Upper lobe of right lung (tissue), 1 donor: ENCODE measurements around the gene BID. TPM values are rescaled to one million over a fixed set of nuclear protein-coding genes. Genes with fewer than 3 reads are reported as not detected.

ENCODE experiments used
- ATAC-seq: fragments of 200-7000 bp; cut with Tn5 transposase; one replicate; pipeline ENCODE4 v1.9.1; 2020; ENCODE audit warnings: mild to moderate bottlenecking, moderate library complexity
- DNase-seq: peaks from one replicate; pipeline ENCODE4 v3.0.0-alpha.2; 2020
- H3K27ac ChIP-seq: fragments of 200-600 bp; one replicate; pipeline ENCODE4 v1.8.0; 2022
- H3K27me3 ChIP-seq: fragments of 200-600 bp; one replicate; pipeline ENCODE4 v1.8.0; 2022; ENCODE audit warnings: mild to moderate bottlenecking
- H3K36me3 ChIP-seq: fragments of 200-600 bp; one replicate; pipeline ENCODE4 v1.8.0; 2022
- H3K4me1 ChIP-seq: fragments of 200-600 bp; one replicate; pipeline ENCODE4 v1.8.0; 2022
- H3K4me3 ChIP-seq: fragments of 200-600 bp; one replicate; pipeline ENCODE4 v1.8.0; 2022; ENCODE audit warnings: mild to moderate bottlenecking
- H3K9me3 ChIP-seq: fragments of 200-600 bp; one replicate; pipeline ENCODE4 v1.8.0; 2022
- intact Hi-C: fragments of 100-400 bp; cut with DNase I; formaldehyde crosslinking; loops from one replicate; pipeline ENCODE4 v1.11.0; 2022
- long read RNA-seq: library from polyadenylated mRNA; unstranded; transcript quantifications from one replicate; pipeline ENCODE4 v2.0.0, GENCODE V29; 2021
- total RNA-seq: library from RNA; stranded (reverse); fragmentation: NEBNext Ultra II Directional; extraction: Animal tissue kit (Norgen Biotek cat#: 25700); gene quantifications from one replicate; pipeline ENCODE4 v1.2.1, GENCODE V29; 2021
- TF ChIP-seq, protein P1 (sequence below): fragments of 200-600 bp; IDR thresholded peaks from one replicate; pipeline ENCODE4 v1.8.0; 2022; ENCODE audit warnings: antibody characterized with exemption
- donor health status: DM: no; HTN: yes; CAD: no; lungs with severe emphysema.

Gene BID
- total RNA-seq, result 22.8 TPM
- long read RNA-seq, transcript BID-215 (6 exons, 2,199 nt), result major isoform, 33 of 40 reads
- long read RNA-seq, partial matches to known transcripts, result 0 of 40 reads
- long read RNA-seq, other reads (novel, unspliced or antisense), result 1 of 40 reads

DNA sequence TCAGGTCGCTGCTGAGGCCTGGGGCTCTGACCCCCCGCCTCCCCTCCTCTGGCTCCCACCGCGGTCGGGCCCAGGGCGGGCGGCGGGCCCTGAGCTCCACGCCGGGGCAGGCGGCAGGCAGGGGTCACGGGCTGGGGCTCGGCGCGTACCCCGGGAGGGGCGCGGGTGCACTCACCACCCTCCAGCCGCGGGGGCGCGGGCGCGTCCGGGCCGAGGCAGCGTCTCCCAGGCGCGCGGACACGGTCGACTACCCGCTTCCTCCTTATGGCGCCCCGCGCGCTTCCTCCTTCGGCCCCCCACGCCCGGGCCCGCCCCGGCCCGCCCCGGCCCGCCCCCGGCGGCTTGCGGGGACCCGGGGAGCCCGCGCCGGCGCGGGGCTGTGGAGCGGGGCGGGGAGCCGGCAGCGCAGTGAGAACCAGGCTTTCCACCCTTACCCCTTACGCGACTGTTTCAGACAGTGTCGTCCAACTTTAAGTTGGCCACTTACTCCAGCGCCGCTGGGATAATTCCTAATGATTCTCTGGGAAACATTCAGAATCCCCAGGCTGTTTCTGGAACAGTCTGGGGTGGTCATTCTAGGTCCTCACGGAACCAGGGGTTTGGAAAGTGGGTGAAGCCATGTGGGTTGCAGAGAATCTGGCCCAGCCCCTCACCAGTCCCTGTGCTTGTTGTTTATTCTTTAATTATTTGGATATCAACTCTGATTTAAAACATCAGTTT is at the start of gene BID:
BID (minus strand) TSS at position 264 of the 720 bp plus-strand sequence. CDS start 24,353 bp downstream, outside the sequence.
- Histone ChIP-seq H3K4me1 (peaks cover 25% of the 10 kb centered on the region), H3K36me3 (no peaks in the 10 kb centered on the region), H3K4me3 (peak within 1 kb of the TSS; percentile 69), H3K27me3 (no peaks in the 10 kb centered on the region), H3K27ac (peak within 1 kb of the TSS; percentile 70), H3K9me3 (no peaks in the 10 kb centered on the region)
- DNase-seq (peak; percentile 86), ATAC-seq (peak; percentile 70)
- TF ChIP-seq, protein P1, sequence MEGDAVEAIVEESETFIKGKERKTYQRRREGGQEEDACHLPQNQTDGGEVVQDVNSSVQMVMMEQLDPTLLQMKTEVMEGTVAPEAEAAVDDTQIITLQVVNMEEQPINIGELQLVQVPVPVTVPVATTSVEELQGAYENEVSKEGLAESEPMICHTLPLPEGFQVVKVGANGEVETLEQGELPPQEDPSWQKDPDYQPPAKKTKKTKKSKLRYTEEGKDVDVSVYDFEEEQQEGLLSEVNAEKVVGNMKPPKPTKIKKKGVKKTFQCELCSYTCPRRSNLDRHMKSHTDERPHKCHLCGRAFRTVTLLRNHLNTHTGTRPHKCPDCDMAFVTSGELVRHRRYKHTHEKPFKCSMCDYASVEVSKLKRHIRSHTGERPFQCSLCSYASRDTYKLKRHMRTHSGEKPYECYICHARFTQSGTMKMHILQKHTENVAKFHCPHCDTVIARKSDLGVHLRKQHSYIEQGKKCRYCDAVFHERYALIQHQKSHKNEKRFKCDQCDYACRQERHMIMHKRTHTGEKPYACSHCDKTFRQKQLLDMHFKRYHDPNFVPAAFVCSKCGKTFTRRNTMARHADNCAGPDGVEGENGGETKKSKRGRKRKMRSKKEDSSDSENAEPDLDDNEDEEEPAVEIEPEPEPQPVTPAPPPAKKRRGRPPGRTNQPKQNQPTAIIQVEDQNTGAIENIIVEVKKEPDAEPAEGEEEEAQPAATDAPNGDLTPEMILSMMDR, result no peak
- intact Hi-C loops, result no loop called here

DNA sequence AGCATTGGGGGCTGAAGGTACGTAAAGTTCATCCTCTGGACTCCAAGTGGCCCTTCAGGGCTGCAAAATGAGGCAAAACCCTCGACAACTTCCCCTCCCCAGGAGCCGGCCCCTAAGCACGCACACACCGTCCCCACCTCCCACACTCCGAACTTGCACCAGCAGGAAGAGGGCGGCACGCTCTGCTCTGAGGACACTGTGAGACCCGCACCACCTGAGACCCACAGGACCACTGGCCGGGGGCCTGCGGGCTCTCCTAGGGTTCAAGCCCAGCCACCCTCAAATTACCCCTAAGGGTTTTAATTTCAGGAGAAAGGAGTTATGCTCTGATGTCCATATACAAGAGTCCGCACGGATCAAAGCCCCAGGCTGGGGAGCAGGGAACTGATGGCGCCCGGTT is 49.7 kb upstream of the BID start:
- ATAC-seq (no peak), DNase-seq (no peak)
- Histone ChIP-seq H3K9me3 (no peaks in the 10 kb centered on the region), H3K4me1 (no peaks in the 10 kb centered on the region), H3K36me3 (peaks cover 10% of the 10 kb centered on the region), H3K27me3 (no peaks in the 10 kb centered on the region), H3K27ac (no peak overlapping the region), H3K4me3 (no peak overlapping the region)
- intact Hi-C loops, result no loop called here
- TF ChIP-seq, protein P1, result no peak

DNA sequence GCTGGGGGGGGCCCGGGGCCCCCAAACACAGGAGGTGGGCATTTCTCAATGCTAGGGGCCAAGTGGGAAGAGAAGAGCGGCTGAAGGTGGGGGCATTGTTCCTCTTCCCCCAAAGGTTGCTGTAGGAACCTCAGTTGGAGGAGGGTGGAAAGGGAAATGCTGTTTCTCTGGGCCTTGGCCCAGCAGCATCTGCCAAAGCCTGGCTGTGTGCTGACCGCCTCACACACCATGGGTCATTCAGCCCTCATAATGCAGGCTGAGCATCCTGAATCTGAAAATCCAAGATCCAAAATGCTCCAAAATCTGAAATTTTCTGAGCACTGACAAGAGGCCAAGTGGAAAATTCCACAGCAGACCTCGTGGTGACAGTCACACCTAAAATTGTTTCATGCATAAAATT is 49.0 kb upstream of the BID start:
- intact Hi-C loops, result no loop called here
- TF ChIP-seq, protein P1, result no peak
- Histone ChIP-seq H3K4me3 (no peak overlapping the region), H3K9me3 (no peaks in the 10 kb centered on the region), H3K27ac (no peak overlapping the region), H3K27me3 (no peaks in the 10 kb centered on the region), H3K4me1 (no peaks in the 10 kb centered on the region), H3K36me3 (peaks cover 10% of the 10 kb centered on the region)
- DNase-seq (no peak), ATAC-seq (no peak)

DNA sequence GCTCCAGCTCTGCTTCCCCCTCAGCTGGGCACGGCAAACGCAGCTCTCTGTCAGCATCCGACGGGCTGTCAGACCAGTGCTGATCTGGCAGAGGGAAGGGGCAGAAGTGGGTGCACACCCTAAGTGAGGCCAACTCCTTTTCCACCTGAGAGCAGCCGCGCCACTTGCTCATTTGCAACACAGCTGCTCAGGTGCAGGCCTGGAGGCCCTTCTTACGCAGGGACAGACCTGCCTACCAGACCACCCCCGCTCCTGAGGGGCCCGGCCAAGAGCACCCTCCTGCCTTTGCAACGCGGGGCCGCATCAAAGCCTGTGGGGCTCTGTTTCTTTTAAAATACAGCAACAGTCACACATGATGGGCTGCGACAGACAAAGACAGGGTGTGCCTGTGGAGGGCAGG is 47.8 kb upstream of the BID start:
- TF ChIP-seq, protein P1, result no peak
- H3K27me3 ChIP-seq, result no peaks in the 10 kb centered on the region
- H3K36me3 ChIP-seq, result peaks cover 10% of the 10 kb centered on the region
- no peak for ATAC-seq
- no peaks in the 10 kb centered on the region for H3K4me1 ChIP-seq
- intact Hi-C loops, result no loop called here
- H3K4me3 ChIP-seq, result no peak overlapping the region
- H3K9me3 ChIP-seq, result no peaks in the 10 kb centered on the region
- H3K27ac ChIP-seq, result no peak overlapping the region
- DNase-seq, result no peak

DNA sequence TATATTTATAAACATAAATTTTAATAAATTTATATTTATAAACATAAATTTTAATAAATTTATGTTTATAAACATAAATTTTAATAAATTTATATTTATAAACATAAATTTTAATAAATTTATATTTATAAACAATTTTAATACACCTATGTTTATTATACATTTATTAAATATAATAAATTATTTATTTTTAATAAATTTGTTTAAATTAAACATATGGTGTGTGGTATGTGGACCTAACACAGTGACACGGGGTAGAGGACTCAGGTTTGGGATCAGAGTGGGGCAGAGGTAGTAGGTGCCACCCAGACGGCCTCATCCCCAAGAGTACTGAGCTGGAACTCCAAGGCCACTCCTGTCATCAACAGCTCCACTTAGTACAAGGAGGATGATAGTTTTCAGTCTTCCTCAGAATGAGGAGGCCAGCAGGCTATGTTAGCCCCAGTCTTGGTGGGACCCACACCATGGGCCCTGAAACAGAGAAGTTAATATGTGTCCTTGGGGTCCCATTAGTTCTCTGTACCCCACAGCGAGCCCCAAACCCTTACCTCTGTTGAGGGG is 46.7 kb upstream of the BID start:
- no peak for ATAC-seq
- Histone ChIP-seq H3K27me3 (no peaks in the 10 kb centered on the region), H3K9me3 (no peaks in the 10 kb centered on the region), H3K27ac (no peak overlapping the region), H3K4me3 (no peak overlapping the region), H3K4me1 (no peaks in the 10 kb centered on the region), H3K36me3 (peaks cover 21% of the 10 kb centered on the region)
- no peak for DNase-seq
- intact Hi-C loops, result no loop called here
- TF ChIP-seq, protein P1, result no peak
